K562 (cell line): ENCODE data around the gene CASKIN1. TPM values are rescaled to one million over a fixed set of nuclear protein-coding genes. Genes with fewer than 3 reads are reported as not detected.
A peak's percentile ranks its signal among the peaks of the same experiment; 100 is the strongest.

Source experiments
- BRD9 ChIP-seq: fragments of 450-650 bp; IDR thresholded peaks from 2 replicates; pipeline ENCODE4 v1.6.1; 2018; ENCODE audit warnings: low read depth; ENCODE audit not compliant: partially characterized antibody
- CBFA2T2 ChIP-seq: fragments of 450-650 bp; conservative IDR thresholded peaks from 2 replicates; pipeline ENCODE4 v1.6.1; 2017; ENCODE audit warnings: mild to moderate bottlenecking
- CHD7 ChIP-seq: fragments of 200-600 bp; sonication (generic); IDR thresholded peaks from one replicate; pipeline ENCODE4 v1.6.1; 2012; ENCODE audit warnings: mild to moderate bottlenecking, low read depth, low read length, inconsistent platforms
- CREB3 ChIP-seq: fragments of 450-650 bp; conservative IDR thresholded peaks from 2 replicates; pipeline ENCODE4 v1.6.1; 2016; ENCODE audit warnings: missing genetic modification characterization, low read depth, mild to moderate bottlenecking, missing compliant biosample characterization, moderate library complexity
- CREM ChIP-seq: IDR thresholded peaks from 2 replicates; pipeline ENCODE4 v1.6.1; 2014; ENCODE audit warnings: antibody characterized with exemption, low read depth
- KAT8 ChIP-seq: fragments of 450-650 bp; IDR thresholded peaks from 2 replicates; pipeline ENCODE4 v1.6.1; 2016; ENCODE audit warnings: low read depth, mild to moderate bottlenecking
- MCM2 ChIP-seq: fragments of 450-650 bp; IDR thresholded peaks from 2 replicates; pipeline ENCODE4 v1.6.1; 2017; ENCODE audit warnings: low read depth, mild to moderate bottlenecking
- NFIC ChIP-seq: fragments of 450-650 bp; IDR thresholded peaks from 2 replicates; pipeline ENCODE4 v1.6.1; 2017; ENCODE audit warnings: mild to moderate bottlenecking, inconsistent platforms
- NR0B1 ChIP-seq: fragments of 450-650 bp; IDR thresholded peaks from one replicate; pipeline ENCODE4 v1.6.1; 2018; ENCODE audit warnings: mild to moderate bottlenecking, moderate library complexity; ENCODE audit not compliant: partially characterized antibody
- PURB ChIP-seq: sonication (generic); formaldehyde crosslinking; IDR thresholded peaks from 2 replicates; pipeline ENCODE4 v1.9.0; 2021; ENCODE audit warnings: low read depth, mild to moderate bottlenecking, missing genetic modification reagents
- SMAD4 ChIP-seq: fragments of 250-450 bp; sonication (Bioruptor Pico); conservative IDR thresholded peaks from 2 replicates; pipeline ENCODE4 v1.8.0; 2021; ENCODE audit warnings: inconsistent platforms, mild to moderate bottlenecking, moderate library complexity
- SPI1 ChIP-seq: IDR thresholded peaks from 2 replicates; pipeline ENCODE4 v1.6.1; 2011; ENCODE audit warnings: low read depth, low read length, control low read depth, borderline replicate concordance
- ZNF146 ChIP-seq: IDR thresholded peaks from one replicate; pipeline ENCODE4 v1.6.1; 2018; ENCODE audit warnings: missing compliant biosample characterization; ENCODE audit not compliant: unreplicated experiment
- ZNF699 ChIP-seq: fragments of 250-450 bp; sonication (Bioruptor Pico); IDR thresholded peaks from 2 replicates; pipeline ENCODE4 v1.8.0; 2021; ENCODE audit warnings: mild to moderate bottlenecking, moderate library complexity; ENCODE audit not compliant: insufficient replicate concordance
- polyA plus RNA-seq, 8 experiments: library from polyadenylated mRNA; depleted of rRNA in 4 of 8; stranded (reverse) in 5 of 8; unstranded in 3 of 8; fragments of >200 nt; fragmentation: Nextera tagmentation in 2 of 8; fragmentation: Illumina TruSeq in 1 of 8; extraction: Ambion mirVana in 2 of 8; extraction: Trizol in 1 of 8; gene quantifications; 2 replicates each; pipeline versions ENCODE4 v1.2.1 to v1.2.3, GENCODE V29; 2011 to 2014; ENCODE audit warnings: inconsistent platforms in 1 of 8, missing spikeins in 1 of 8
- total RNA-seq, 7 experiments: library from RNA; depleted of rRNA in 6 of 7; stranded (reverse); fragments of >200 nt in 6 of 7; fragmentation: Illumina TruSeq in 2 of 7; extraction: Trizol in 2 of 7; gene quantifications; 2 replicates each; pipeline versions ENCODE4 v1.2.1 to v1.2.3, GENCODE V29; 2011 to 2021; ENCODE audit warnings: low replicate concordance in 1 of 7

The CASKIN1 gene
- total and polyA plus RNA-seq, 9 of the 15 experiments (the other 6 are each of a cell fraction or from before 2014, with no cell fraction given) = 0.15 to 4.5 (median 1.5) TPM; not detected in 2

GRCh38 chr16:2155091-2155950, 41.1 kb downstream of the CASKIN1 start, which contains the start of gene TRAF7 (continued):
- TF ChIP-seq SMAD4 (CRISPR knock-in tag) (peak; percentile 14; the same call in 1 of the 2 replicates), NR0B1 (no peak), ZNF146 (no peak), KAT8 (no peak), ZNF699 (CRISPR knock-in tag) (no peak), PURB (CRISPR knock-in tag) (no peak), NFIC (peak; percentile 57), SPI1 (peak; percentile 70), CREM (peak; percentile 96), CHD7 (no peak), CBFA2T2 (no peak), BRD9 (no peak), MCM2 (no peak), CREB3 (tag) (no peak)
